22Rv1 (cell line): ENCODE results near the gene CPEB1.

Source experiments
- CTCF ChIP-seq: fragments of 450-650 bp; IDR thresholded peaks from 2 replicates; pipeline ENCODE4 v1.5.1; 2017; ENCODE audit warnings: mild to moderate bottlenecking
- ZFX ChIP-seq: fragments of 450-650 bp; IDR thresholded peaks from 2 replicates; pipeline ENCODE4 v1.6.1; 2017; ENCODE audit warnings: antibody characterized with exemption, borderline replicate concordance

GRCh38 chr15:82613747-82614146 is 33.4 kb downstream of the CPEB1 start:
- TF ChIP-seq CTCF = no peak
- TF ChIP-seq ZFX = no peak
